Skin epidermis (tissue), 12 donors: Measurements from ENCODE around the gene OGT.
"Not testable (repeated sequence)": the region's sequence is repeated elsewhere in the genome, so short reads cannot be mapped to it uniquely, and the experiment has no call there.

ENCODE experiments used
- H3K27ac ChIP-seq, 21 experiments: fragments of 200-600 bp; sonication (generic) in 11 of 21; one replicate each; pipeline ENCODE4 v1.5.0; 2020; ENCODE audit warnings: mild to moderate bottlenecking in 3 of 21, inconsistent platforms in 2 of 21, moderate library complexity in 2 of 21
- H3K4me3 ChIP-seq, 7 experiments: fragments of 200-600 bp; sonication (generic) in 2 of 7; one replicate each; pipeline ENCODE4 v1.5.0; 2020; ENCODE audit warnings: inconsistent platforms in 2 of 7, mild to moderate bottlenecking in 2 of 7, moderate library complexity in 1 of 7

Gene OGT

DNA sequence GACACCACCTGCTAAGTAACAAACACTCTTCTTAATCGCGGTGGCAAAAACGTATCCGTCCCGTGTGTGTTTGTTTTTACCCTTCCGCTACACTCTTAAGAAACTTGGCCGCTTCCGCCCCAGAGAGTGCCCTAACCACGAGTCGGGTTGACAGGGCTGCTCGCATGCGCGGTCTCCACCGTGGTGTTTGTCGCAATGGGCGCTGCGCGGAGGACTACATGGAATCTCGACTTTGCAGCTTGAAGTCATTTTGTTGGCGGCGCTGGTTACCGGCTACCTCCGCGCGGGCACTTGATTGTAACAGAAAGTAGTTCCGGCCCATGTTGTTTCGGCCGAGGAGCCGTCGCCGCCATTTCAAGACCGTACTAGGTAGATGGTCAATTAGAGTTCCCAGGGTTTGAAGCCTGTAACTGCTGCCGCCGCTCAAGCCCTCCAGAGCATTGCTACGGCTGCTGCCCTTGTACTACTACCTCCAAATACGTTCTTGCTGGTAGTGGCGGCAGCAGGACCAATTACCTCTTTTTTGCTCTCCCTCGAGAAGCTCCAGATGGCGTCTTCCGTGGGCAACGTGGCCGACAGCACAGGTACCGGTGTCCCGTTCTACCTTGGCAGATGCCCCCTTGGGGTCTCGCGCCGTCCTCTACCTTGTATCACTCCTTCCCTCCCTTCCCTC is at the start of gene OGT:
Gene OGT, plus strand, starts transcription at position 352 of the 673 bp plus-strand sequence. Its CDS starts 196 bp downstream, at position 548.
- H3K27ac ChIP-seq = peak within 1 kb of the TSS; percentile 62 to 94 (median 90)
- peak within 1 kb of the TSS; percentile 45 to 69 (median 57) for H3K4me3 ChIP-seq

DNA sequence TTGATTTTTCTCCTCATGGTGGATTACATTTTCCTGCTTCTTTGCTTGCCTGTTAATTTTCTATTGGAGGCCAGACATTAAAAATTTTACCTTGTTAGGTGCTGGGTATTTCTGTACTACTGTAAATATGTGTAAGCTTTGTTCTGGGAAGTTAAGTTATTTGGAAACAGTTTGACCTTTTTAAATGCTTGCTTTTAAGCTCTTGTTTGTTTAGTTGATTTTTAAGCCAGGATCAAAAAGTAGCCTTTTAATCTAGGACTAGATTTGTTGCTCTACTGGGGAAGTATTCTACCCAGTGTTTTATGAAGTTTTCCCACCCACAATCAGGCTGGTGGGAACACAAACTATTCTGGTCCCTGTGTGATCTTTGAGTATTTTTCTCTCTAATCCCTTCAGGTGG is 45.1 kb upstream of the OGT start:
- no peak overlapping the region for H3K27ac ChIP-seq

DNA sequence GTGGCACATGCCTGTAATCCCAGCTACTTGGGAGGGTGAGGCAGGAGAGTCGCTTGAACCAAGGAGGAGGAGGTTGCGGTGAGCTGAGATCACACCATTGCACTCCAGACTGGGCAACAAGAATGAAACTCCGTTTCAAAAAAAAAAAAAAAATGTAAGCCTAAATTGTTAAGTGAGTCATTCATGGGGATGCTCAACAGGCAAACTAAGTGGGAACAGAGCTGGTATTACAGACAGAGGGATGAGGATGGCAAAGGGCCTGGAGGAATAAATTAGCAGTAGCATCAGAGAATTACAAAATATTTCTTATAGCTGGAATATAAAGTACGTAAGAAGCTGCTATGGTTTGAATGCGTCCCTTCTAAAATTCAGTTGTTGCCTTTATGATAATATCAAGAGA is 43.4 kb upstream of the OGT start:
- H3K4me3 ChIP-seq = no peak overlapping the region
- H3K27ac ChIP-seq = no peak overlapping the region

More for the DNA sequence above, 45.1 kb upstream of the OGT start:
- no peak overlapping the region for H3K4me3 ChIP-seq

DNA sequence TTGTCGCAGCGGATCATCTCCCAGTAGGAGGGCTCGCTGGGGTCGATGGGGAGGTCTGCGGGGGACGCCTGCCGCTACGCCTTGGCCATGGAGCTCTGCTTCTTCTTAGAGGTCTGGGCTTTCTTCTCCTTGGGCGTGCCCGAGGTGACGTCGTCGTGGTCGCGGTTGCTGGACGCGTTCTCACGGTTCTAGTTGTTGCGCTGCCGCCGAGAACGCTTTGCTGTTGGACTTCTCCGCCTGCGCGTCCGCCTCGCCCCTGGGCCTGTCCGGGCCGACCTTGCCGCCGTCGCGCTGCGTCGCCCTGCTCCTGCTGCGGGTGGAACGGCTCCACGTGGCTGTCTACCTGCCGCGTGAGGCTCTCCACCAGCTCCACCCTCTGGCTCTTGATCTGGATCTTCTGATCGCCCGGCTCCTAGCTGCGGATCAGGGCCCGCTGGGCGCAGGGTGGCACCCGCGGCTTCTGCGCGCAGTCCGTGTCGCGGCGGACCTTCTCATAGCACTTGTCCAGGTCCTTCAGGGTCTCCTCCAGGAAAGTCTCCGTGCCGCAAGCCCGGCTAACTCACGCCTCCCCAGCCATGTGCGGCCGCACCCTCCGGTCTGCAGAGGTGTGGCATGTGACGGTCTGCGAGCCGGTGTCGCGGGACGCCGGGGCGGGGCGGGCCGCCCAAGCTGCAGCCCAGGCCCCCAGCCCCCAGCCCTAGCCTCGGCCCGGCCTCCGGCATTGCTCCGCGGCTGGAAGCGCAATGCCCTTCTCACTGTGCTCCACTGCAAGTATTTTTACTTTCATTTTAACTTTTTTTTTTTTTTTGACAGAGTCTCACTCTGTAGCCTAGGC is 40.5 kb upstream of the OGT start:
- Histone ChIP-seq H3K27ac (peak overlapping the region in 13 of 21 experiments; percentile 2 to 70 (median 30)), H3K4me3 (peak overlapping the region; percentile 47 to 56 (median 50))

DNA sequence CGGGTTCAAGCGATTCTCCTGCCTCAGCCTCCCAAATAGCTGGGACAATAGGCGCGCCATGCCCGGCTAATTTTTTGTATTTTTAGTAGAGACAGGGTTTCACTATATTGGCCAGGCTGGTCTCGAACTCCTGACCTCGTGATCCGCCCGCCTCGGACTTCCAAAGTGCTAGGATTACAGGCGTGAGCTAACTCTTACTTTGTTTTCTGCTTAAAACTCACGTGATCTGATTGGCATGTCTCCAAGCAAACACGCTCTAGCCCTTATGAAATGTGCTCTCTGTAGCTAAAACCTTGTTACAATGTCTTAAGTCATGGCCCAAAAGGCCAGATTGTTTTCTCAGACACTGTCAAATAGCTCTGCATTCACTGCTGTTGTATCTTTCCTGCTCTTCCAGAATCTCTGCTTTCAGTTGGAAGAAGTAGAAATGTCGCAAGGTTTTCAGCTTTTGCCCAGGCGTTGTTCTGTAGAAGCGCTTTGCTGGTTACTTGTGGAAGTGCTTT is 39.7 kb upstream of the OGT start:
- peak overlapping the region in 10 of 21 experiments; percentile 2 to 70 (median 25) for H3K27ac ChIP-seq
- peak overlapping the region; percentile 47 to 56 (median 50) for H3K4me3 ChIP-seq

DNA sequence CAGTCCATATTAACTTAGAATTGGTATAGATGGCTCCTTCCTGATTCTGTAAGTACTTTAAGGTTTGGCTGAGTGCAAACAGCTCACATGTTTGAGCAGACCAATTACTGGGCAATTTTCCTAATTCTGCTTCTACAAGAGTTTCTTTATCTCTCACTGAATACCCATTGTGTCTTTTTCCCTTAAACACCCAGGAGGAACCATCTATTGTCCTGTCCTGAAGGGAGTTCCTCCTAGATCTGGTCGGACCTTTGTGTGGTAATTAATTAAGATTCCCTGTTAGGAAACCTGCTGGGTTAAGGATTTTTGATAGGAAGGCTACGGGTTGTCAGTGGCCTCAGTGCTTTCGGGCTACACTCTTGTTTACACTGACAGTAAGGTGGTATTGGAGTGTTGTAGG is 36.9 kb upstream of the OGT start:
- H3K27ac ChIP-seq, H3K4me3 ChIP-seq: not testable (repeated sequence)

DNA sequence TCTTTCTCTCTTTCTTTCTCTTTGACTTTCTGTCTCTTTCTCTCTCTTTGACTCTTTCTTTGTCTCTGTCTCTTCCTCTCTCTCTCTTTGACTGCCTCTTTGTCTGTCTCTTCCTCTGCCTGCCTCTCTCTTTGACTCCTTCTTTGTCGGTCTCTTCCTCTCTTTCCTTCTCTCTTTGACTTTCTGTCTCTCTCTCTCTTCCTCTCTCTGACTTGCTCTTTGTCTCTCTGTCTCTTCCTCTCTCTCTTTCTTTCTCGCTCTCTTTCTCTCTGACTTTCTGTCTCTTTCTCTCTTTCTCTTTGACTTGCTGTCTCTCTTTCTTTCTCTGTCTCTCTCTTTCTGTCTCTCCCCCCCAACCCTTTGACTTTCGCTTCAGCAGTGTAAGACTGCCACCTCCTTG is 36.4 kb upstream of the OGT start:
- H3K27ac ChIP-seq = no peak overlapping the region
- H3K4me3 ChIP-seq = no peak overlapping the region

DNA sequence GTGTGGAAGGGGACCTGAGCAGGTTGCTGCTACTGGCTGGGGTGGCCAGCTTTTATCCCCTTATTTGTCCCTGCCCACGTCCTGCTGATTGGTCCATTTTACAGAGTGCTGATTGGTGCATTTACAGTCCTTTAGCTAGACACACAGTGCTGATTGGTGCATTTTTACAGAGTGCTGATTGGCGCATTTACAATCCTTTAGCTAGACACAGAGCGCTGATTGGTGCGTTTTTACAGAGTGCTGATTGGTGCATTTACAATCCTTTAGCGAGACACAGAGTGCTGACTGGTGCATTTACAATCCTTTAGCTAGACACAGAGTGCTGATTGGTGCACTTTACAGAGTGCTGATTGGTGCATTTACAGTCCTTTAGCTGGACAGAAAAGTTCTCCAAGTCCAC is 30.8 kb upstream of the OGT start:
- not testable (repeated sequence) for H3K27ac ChIP-seq, H3K4me3 ChIP-seq

DNA sequence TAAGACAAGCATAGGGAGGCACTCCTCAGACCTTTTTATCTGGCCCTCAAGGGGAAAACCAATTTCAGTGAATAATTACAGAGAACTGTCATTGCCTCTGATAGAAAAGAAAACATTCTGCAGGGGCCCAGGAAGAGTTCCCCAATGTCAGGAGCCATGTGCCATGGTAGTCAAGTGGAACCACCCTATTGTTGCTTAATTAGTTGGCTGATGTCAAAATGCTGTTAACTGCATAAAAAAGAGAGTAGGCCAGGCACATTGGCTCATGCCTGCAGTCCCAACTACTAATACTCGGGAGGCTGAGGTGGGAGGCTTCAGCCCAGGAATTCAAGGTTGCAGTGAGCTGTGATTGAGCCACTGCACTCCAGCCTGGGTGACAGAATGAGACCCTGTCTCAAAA is 28.6 kb upstream of the OGT start:
- H3K4me3 ChIP-seq = no peak overlapping the region
- H3K27ac ChIP-seq = no peak overlapping the region

DNA sequence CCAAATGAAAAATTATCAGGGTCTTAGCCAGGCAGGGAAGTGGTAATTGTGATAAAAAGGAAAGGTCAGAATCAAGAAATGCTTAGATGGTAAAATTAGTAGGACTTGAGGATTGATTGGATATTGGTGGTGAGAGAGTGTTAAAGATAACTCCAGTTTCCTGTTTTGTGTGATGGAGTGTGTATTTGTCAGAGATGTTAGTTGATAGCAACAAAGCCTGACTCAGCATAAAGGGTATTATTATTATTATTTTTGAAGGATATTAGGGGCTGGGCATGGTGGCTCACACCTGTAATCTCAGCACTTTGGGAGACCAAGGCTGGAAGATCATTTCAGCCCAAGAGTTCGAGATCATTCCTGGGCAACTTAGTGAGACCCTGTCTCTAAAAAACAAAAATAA is 23.6 kb upstream of the OGT start:
- Histone ChIP-seq H3K4me3 (no peak overlapping the region), H3K27ac (no peak overlapping the region)

DNA sequence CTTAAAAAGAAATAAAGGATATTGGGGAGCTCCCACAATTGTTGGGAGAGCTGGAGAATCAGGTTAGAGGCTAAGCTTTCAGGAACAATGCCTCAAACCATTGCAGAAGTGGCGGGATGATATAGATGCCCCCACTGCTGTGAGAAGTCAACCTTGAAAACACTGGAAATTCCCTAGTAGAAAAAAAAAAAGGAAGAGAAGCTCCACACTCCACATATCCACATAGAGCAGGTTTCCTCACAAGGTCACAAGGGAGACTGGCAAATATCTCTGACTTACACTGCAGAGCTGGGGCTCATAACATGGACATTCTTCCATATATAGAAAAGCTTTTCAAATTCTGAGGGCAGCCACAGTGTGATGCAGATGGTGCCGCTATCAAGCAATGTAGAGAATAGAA is 22.7 kb upstream of the OGT start:
- H3K27ac ChIP-seq = no peak overlapping the region
- no peak overlapping the region for H3K4me3 ChIP-seq

DNA sequence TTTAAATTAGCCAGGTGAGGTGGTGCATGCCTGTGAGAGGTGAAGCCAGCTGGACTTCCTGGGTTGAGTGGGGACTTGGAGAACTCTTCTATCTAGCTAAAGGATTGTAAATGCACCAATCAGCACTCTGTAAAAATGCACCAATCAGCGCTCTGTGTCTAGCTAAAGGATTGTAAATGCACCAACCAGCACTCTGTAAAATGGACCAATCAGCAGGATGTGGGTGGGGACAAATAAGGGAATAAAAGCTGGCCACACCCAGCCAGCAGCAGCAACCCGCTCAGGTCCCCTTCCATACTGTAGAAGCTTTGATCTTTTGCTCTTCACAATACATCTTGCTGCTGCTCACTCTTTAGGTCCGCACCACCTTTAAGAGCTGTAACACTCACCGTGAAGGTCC is 19.2 kb upstream of the OGT start:
- H3K27ac ChIP-seq, H3K4me3 ChIP-seq: not testable (repeated sequence)

DNA sequence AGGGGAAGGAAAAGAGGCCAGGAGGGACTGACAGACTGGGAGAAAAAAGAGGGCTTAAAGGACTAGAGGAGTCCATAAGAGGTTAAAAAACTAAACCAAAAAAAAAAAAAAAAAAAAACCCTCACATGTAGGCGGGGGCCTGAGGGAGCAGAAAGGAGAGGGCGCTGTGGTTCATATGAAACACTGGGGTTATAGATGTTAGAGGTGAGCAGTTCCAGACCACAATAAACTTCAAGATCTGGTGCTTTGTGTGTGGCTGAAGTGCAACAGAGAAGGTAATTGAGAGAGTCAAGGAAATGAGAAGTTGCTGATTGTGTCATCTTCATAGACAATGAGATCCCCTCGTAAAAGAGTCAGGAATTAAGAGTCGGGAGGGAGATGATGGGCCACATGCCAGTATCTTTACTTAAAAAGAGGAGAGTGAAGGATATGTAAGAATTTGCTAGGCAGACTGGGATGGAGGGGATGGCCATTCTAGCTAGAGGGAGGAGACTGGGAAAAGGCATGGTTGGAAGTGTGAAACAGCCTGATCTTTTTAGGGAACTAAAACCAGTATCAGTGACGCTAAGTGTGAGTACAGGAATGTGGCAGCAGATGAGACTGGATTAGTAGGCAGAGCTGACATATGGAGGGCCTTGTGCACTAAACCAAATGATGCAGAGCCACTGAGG is 18.4 kb upstream of the OGT start:
- no peak overlapping the region for H3K27ac ChIP-seq
- no peak overlapping the region for H3K4me3 ChIP-seq

DNA sequence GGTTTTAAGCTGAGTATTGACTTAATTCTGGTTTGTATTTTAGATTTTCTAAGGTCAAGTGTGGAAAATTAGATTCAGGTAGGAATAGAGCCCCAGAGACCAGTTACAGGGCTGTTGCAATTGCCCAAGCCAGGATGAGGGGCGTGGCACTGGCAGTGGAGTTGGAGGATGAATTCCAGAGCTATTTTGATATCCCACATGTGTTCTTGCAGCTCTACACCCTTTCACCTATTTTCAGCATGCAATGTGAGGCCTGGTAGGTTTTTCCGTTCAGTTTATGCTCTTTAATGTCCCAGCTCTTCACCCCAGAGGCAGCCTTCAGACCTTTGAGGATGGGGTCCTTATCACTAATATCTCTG is 17.9 kb upstream of the OGT start:
- Histone ChIP-seq H3K4me3 (no peak overlapping the region), H3K27ac (no peak overlapping the region)

DNA sequence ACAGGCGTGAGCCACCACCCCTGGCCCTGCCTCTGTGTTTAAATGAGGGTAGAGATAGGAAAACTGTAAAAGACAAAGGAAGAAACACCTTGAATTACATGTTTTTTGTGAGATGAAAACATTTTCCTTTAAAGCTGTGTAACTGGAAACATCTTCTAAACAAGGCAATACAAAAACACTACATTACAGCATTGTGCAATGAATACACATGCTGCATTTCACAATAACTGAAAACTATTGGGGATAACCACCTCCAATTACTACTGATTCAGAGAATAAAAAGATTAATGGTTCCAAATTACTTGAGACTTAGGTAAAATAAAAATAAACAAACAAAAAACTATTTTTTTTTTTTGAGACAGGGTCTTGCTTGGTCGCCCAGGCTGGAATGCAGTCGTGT is 7.6 kb upstream of the OGT start:
- H3K27ac ChIP-seq = no peak overlapping the region
- H3K4me3 ChIP-seq = no peak overlapping the region

DNA sequence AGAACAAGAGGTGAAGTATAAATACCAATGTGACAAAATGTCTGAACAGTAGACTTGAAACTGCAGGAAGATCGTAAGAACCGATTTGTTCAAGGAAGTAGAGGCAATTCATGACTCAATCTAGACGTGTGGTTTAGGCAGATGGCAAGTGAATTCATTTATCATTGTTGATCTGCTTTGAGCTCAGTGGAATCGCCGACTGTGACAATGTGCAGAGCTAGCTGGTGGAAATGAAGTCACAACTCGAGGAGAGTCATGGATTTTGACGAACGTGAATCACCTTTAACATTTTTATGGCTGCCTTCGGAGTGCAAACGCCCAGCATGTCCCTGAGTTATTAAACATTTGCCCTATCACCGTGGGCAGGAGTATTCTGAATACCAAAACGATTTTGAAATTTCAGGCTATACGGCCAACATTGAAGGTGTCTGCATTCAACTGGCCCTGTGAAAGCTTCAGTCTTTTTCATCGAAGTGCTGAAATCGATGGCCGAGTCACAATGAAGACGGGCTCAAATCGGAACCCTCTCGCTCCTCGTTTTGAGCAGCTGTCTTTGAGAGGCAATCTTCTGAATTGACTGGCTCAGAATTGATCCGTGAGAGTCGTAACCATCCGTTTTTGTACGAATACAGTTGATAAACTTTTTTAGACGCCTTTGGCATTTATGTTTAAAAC is 689 bp upstream of the OGT start:
- Histone ChIP-seq H3K27ac (peak overlapping the region; percentile 13 to 94 (median 88)), H3K4me3 (peak overlapping the region; percentile 45 to 69 (median 57))

DNA sequence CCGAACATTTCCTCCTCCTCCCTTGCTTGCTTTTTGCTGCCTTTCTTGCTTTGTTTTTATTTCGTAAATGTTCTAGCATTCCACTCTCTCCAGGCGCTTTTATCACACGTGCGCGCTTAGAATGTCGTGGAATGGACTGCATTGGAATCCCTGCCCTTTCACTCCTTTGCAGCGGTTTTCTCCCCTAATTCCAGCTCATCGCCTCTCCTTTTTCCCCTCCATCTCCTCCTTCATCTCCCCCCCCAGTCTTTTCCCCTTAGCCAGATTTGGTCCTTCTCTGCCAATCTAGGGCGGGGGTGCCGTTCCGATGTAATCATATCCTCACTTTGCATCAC is 579 bp downstream of the OGT start:
- Histone ChIP-seq H3K4me3 (peak overlapping the region; percentile 45 to 69 (median 57)), H3K27ac (peak overlapping the region; percentile 62 to 94 (median 90))

DNA sequence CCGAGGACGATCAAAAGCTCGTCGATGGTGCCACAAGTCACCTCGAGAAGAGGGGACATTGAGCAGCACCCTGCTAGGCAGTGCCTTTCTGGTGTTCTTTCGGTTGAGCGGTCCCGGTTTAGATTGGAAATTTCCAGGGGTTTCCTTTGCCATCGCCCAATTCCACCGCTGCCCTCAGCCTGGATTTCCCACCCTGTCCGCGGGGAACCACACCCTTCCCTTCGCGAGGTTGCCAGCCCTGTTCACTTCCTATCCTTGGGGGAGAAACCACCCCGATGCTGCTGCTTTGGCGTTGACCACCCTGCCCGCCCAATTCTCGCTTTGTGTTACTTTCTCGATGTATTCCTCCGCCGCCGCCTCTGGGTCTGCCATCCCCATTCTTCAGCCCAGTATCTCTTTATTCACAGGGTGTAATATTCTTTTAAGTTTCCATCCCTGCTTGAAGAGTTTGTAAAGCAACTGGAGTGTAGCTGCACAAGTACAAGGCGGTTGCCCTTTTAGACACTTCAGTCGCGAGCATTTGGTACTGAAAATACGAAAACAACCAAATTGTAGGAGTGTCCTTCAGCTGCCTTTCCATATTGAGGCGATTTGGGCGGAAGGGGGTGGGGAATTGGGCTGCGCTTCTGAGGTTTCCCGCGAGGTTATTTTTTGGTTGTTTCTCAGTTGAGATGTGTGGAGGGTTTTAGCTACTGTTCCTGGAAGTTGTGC is 1.1 kb downstream of the OGT start:
- Histone ChIP-seq H3K27ac (peak overlapping the region; percentile 62 to 94 (median 90)), H3K4me3 (peak overlapping the region; percentile 45 to 69 (median 57))

DNA sequence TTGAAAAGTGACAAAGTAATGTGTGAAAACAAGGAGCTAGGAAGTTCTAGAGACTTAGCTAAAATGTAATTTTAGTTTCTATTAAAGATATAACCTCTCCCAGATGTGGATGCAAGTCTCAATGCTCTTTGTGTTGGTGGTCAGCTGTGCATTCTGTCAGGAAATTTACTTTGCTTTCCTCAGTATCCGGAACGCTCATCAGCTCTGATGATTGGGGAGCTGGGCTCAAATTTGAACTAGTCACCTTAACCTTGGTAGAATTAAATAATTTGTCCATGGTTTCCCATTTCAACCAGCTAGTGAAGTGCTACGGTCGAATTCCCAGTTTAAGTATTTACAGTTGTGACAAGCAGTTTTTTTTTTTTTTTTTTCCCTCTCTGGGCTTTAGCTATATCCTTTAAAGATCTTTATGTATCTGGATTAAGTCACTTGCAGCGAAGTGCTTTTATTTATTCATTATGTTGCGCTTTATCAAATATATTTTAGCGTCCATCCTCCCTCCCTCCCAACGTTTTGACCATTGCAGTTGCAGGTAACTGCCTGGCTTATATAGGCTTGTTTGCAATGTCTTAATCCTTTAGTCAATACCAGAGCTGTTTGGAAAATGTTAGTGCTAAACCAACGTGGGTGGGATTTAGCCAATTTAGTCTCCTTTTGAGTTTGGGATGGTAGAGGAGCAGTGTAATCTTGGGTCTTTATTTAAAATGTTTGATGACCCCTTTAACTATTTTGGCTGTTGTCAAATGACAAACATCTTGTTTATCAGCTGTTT is 2.1 kb downstream of the OGT start:
- H3K27ac ChIP-seq = peak overlapping the region in 15 of 21 experiments; percentile 16 to 94 (median 91)

More for the DNA sequence above, 2.1 kb downstream of the OGT start:
- peak overlapping the region; percentile 45 to 69 (median 57) for H3K4me3 ChIP-seq
